Heart left ventricle (tissue), 13 donors: ENCODE data around the gene PLPPR3.

ENCODE experiments used
- POLR2A ChIP-seq, 2 donors: fragments of 450-650 bp; IDR thresholded peaks; one replicate each; pipeline ENCODE4 v1.6.1; 2017; ENCODE audit warnings: antibody characterized with exemption in 2 of 2, mild to moderate bottlenecking in 2 of 2, moderate library complexity in 2 of 2
- TF ChIP-seq, protein P1 (sequence below), 12 donors: fragments of 200-600 bp; sonication (generic) in 4 of 12; IDR thresholded peaks; one replicate each; pipeline versions ENCODE4 v1.5.0 to v1.8.0; 2018 to 2022; ENCODE audit warnings: antibody characterized with exemption in 12 of 12, mild to moderate bottlenecking in 5 of 12
- donor health status: ischemic (EF 13 %, LVEDD 7.1; RV severe dilation, severe dysfunction).
- donor health status: DM: no; HTN: yes; CAD: no.
- donor health status: DM: no; HTN: no; CAD: no.
- donor health status: ischemic (EF 25% LVEDD 6.9; RV normal size, moderate dysfunction).
- donor health status: ischemic (EF 25% LVEDD 5.7; RV mildly dilated, moderate dysfunction).
- donor health status: ischemic (EF 35%, LVEDD 5.7; RV mildly dilated, moderate dysfunction).
- donor health status: nonischemic (EF 11% LVEDD 7.7; RV severe dilation, severe dysfunction).
- donor health status: DM: yes; HTN: yes; CAD: no.
- donor health status: PGD.
- donor health status: ischemic (EF 29% LVEDD 5.4; RV normal size, mild dysfunction).
- donor health status: nonischemic (EF 23%, LVEDD 6.1; RV moderate dilation, normal function).

DNA sequence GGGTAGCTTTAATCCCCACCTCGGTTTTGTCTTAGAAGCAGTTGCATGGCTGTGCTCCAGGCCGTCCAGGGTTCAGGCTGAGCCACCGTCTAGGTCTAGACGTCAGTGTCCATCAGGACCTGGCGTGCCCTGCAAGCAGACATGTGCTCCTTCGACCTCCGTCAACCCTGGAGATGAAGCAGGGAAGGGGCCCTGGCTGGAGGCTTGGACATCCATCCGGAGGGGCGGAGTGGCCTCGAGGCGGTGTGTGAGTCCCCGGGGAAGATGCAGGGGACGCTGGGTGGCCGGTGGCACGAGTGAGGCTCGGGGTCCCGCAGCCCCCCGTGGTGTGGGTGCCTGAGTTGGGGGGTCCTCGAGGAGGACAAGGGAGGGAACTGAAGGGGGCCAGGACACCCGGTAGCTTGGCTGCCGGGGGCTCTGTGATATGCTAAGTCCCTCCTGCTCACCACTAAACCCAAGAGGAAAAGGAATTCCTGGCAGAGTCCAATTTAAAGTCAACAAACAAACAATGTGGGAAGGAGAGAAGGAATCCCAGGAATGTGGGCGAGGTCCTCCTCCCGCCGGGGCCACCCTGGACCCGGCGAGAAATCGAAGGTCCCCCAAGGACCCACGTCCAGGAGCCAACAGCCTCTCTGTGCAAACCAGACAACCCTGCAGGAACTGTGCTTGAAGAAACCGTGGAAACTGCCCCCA lies 39.4 kb downstream of the PLPPR3 start:
- TF ChIP-seq, protein P1, sequence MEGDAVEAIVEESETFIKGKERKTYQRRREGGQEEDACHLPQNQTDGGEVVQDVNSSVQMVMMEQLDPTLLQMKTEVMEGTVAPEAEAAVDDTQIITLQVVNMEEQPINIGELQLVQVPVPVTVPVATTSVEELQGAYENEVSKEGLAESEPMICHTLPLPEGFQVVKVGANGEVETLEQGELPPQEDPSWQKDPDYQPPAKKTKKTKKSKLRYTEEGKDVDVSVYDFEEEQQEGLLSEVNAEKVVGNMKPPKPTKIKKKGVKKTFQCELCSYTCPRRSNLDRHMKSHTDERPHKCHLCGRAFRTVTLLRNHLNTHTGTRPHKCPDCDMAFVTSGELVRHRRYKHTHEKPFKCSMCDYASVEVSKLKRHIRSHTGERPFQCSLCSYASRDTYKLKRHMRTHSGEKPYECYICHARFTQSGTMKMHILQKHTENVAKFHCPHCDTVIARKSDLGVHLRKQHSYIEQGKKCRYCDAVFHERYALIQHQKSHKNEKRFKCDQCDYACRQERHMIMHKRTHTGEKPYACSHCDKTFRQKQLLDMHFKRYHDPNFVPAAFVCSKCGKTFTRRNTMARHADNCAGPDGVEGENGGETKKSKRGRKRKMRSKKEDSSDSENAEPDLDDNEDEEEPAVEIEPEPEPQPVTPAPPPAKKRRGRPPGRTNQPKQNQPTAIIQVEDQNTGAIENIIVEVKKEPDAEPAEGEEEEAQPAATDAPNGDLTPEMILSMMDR (IDR thresholded peaks at IDR 0.05), result no peak
- TF ChIP-seq POLR2A (IDR thresholded peaks at IDR 0.05), result no peak
